Measurements from ENCODE around the gene HSPB6.
A peak's percentile ranks its signal among the peaks of the same experiment; 100 is the strongest.
"Not testable (repeated sequence)": the region's sequence is repeated elsewhere in the genome, so short reads cannot be mapped to it uniquely, and the experiment has no call there.

Gene HSPB6

DNA sequence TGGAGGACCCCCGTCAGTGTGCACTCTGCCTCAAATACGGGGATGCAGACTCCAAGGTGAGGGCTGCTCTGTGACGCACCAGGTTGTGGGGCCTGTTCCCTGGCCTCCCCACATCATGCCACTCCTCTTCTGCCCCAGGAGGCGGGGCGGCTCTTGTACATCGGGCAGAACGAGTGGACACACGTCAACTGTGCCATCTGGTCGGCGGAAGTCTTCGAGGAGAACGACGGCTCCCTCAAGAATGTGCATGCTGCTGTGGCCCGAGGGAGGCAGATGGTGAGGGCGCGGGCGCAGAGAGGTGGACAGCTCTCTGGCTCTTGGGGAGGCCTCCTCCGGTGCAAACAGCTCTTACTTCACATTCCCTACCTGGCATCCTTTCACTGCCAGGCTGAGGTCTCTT lies 27.8 kb downstream of the HSPB6 start:
- no peak for DNase-seq

DNA sequence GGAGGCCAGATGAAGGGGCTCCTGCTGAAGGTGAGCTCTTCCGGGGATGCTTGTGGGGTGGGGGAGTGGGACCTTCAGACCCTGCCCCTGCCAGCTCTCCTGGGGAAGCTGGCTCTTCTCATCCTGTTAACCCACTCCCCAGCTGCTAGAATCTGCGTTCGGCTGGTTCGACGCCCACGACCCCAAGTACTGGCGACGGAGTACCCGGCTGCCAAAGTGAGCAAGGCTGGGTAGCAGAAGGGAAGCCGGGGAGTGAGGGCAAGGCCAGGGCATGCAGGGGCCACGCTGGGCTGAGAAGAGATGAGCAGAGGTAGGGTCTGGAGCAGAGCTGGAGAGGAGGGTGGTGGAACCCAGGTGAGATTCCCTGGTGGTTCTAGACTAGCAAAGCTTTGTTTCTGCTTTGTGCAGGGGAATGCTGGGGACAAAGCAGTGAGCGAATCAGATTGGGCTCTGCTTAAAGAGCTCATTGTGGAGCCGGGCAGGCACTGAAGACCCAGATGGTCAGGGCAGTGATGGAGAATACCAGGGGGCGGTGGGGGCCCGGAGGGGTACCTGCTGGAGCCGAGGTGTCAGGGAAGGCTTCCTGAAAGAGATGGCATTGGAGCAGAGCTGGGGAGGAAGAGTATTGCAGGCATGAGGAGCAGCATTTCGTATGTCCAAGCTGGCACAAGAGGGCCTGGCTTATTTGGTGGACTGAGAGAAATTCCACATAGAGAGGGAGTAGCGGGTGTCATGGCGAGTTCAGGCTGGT lies 28.7 kb downstream of the HSPB6 start:
- no peak for DNase-seq

DNA sequence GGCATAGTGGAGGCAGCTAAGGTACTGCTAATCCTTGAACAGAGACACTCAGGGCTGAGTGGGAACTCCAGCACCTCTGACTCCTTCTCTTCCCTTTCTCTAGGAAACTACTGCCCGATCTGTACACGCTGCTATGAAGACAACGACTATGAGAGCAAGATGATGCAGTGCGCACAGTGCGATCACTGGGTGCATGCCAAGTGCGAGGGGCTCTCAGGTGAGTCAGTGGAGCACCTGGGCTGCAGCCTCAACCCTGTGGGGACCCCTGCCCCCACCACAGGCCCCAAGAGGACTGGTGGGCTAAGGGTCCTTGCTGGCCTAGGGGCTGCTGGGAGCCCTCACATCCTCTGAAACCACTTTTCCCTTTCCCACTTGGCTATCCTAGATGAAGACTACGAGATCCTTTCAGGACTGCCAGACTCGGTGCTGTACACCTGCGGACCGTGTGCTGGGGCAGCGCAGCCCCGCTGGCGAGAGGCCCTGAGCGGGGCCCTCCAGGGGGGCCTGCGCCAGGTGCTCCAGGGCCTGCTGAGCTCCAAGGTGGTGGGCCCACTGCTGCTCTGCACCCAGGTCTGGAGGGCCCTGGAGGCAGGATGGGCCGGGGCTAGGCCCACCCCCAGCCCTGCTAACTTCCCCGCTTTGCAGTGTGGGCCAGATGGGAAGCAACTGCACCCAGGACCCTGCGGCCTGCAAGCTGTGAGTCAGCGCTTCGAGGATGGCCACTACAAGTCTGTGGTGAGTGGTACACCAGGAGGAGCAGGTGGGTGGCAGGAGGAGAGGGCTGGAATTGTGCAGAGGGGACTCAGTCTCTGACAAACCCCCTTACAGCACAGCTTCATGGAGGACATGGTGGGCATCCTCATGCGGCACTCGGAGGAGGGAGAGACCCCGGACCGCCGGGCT lies 29.5 kb downstream of the HSPB6 start:
- no peak for DNase-seq

DNA sequence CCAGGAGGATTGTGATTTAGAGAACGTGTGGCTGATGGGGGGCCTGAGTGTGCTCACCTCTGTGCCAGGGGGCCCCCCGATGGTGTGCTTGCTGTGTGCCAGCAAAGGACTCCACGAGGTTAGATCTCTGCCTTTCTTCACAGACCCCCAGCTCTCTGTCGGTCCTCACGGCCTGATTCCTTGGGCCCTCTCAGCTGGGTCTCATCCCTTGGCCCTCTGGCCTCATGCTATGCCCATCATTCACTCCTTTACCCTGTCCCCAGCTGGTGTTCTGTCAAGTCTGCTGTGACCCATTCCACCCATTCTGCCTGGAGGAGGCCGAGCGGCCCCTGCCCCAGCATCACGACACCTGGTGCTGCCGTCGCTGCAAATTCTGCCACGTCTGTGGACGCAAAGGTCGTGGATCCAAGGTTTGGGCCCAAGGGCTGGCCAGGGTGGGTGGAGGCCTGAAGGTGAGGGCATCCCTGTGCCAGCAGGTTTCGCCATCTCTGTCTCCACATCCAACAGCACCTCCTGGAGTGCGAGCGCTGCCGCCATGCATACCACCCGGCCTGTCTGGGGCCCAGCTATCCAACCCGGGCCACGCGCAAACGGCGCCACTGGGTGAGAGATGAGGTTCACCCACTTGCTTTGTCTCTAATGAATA lies 31.5 kb downstream of the HSPB6 start:
- DNase-seq: no peak

DNA sequence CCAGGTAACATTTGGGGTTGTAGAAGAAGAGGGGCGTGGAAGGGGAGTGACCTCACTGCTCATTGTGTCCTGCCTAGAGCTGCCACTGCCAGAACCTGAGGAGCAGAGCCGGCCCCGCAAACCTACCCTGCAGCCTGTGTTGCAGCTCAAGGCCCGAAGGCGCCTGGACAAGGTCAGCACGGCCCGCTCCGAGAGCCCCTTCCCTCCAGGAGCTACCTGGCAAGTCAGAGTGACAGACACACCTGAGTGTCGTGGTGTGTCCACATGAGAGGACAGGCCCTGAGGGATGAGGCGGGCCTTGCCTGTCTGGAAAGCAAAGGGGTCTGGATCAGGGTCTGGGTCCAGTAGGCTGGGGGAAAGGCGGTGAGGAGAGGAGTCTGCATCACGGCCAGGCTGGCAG lies 32.3 kb downstream of the HSPB6 start:
- no peak for DNase-seq

DNA sequence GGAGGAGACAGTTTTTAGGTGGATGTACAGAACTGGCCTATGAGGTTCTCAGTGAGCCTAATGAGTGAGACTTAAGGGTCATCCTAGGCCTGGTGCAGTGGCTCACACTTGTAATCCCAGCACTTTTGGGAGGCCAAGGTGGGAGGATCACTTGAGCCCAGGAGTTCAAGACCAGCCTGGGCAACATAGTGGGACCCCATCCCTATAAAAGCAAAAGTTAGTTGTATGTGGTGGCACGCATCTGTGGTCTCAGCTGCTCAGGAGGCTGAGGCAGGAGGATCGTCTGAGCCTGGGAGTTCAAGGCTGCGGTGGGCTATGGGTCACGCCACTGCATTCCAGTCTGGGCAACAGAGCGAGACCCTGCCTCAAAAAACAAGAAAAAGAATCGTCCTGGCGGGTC lies 32.7 kb downstream of the HSPB6 start:
- DNase-seq: not testable (repeated sequence)

DNA sequence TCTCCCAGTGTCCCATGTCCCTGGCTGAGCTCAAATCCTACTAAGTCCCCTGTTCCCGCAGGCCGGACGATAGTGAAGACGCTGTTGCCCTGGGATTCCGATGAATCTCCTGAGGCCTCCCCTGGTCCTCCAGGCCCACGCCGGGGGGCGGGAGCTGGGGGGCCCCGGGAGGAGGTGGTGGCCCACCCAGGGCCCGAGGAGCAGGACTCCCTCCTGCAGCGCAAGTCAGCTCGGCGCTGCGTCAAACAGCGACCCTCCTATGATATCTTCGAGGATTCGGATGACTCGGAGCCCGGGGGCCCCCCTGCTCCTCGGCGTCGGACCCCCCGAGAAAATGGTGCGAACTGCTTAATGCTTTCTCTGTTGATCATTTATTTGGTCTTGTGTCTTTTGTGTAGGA lies 33.2 kb downstream of the HSPB6 start:
- no peak for DNase-seq

DNA sequence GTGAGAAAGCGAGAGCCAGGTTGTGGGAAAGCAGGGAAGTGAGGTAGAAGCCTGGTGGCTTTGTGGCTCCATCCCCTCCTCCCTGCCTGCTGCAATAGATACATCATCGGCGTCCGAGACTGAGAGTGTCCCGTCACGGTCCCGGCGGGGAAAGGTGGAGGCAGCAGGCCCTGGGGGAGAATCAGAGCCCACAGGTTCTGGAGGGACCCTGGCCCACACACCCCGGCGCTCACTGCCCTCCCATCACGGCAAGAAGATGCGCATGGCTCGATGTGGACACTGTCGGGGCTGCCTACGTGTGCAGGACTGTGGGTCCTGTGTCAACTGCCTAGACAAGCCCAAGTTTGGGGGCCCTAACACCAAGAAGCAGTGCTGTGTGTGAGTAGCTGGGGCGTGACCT lies 33.9 kb downstream of the HSPB6 start:
- no peak for DNase-seq

DNA sequence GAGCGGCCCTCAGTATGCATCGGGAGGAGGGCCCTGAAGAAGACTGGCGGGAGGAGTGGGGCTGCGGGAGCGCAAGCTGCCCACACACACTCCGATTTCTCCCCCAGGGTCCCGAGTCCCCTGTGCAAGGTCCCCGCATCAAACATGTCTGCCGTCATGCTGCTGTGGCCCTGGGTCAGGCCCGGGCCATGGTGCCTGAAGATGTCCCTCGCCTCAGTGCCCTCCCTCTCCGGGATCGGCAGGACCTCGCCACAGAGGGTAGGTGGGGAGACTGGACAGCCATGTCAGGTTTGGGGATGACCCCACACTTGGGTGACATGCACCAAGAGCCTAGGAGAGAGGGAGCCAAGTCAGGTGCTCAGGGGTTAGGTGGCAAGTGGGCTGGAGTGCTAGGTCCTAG lies 34.4 kb downstream of the HSPB6 start:
- no peak for DNase-seq

DNA sequence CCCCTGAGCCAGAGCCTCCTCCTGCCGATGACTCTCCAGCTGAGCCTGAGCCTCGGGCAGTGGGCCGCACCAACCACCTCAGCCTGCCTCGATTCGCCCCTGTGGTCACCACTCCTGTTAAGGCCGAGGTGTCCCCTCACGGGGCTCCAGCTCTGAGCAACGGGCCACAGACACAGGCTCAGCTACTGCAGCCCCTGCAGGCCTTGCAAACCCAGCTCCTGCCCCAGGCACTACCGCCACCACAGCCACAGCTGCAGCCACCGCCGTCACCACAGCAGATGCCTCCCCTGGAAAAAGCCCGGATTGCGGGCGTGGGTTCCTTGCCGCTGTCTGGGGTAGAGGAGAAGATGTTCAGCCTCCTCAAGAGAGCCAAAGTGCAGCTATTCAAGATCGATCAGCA lies 35.5 kb downstream of the HSPB6 start:
- DNase-seq: no peak

DNA sequence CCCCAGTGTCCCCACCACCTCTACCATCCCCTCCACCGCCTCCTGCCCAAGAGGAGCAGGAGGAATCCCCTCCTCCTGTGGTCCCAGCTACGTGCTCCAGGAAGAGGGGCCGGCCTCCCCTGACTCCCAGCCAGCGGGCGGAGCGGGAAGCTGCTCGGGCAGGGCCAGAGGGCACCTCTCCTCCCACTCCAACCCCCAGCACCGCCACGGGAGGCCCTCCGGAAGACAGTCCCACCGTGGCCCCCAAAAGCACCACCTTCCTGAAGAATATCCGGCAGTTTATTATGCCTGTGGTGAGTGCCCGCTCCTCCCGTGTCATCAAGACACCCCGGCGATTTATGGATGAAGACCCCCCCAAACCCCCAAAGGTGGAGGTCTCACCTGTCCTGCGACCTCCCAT lies 36.2 kb downstream of the HSPB6 start:
- DNase-seq: no peak

DNA sequence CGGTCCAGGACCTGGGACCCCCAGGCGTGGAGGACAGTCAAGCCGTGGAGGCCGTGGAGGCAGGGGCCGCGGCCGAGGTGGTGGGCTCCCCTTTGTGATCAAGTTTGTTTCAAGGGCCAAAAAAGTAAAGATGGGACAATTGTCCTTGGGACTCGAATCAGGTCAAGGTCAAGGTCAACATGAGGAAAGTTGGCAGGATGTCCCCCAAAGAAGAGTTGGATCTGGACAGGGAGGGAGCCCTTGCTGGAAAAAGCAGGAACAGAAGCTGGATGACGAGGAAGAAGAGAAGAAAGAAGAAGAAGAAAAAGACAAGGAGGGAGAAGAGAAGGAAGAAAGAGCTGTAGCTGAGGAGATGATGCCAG lies 36.7 kb downstream of the HSPB6 start:
- no peak for DNase-seq

DNA sequence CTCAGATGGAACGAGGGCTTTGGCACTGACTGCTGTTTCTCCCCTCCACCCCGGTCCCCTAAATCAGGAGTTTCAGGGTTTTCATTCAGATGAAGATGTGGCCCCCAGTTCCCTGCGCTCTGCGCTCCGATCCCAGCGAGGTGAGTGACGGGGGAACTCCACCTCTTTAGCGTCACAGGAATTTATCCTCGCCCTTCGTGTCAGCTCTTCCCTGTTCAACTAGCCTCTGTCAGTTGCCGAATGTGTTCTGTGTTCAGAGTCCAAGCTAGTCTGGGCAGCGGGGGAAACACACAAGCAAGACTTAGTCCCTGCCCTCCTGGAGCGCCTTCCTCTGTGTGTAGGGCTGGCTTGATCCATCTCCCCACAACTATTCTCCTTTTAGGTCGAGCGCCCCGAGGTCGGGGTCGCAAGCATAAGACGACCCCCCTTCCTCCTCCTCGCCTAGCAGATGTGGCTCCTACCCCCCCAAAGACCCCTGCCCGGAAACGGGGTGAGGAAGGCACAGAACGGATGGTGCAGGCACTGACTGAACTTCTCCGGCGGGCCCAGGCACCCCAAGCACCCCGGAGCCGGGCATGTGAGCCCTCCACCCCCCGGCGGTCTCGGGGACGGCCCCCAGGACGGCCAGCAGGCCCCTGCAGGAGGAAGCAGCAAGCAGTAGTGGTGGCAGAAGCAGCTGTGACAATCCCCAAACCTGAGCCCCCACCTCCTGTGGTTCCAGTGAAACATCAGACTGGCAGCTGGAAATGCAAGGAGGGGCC lies 37.2 kb downstream of the HSPB6 start:
- DNase-seq: no peak

DNA sequence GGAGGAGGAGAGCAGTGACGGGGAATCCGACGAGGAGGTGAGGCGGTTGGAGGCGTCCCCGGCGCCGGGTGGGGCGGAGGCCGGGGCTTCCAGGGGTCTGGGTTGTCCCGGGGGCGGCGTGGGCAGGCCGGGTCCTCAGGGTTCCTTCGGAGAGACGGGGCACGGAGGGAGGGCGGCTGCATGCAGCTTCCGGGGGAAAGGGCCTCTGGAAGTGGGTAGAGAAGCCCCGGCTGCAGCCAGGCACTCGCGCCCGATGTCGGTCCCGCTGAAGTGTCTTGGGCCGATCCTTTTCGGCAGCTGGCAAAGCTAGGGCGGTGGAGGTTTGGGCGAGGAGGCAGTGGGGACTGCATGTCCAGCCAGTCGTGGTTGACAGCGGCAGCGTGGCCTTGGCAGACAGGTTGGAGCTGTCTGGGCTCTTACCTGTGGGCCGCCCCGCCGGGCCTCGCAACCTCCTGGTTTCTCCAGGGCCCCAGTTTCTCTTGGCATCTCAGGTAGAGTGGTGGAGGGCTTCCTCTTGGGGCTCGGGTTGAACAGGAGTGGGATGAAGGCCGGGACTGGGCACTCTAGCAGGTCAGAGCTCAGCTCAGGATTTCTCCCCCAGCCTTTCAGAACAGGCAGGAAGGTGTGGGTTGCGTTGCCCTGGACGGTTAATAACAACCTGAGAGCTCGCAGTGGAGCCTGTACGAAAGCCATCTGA lies 38.3 kb downstream of the HSPB6 start:
- DNase-seq: no peak

DNA sequence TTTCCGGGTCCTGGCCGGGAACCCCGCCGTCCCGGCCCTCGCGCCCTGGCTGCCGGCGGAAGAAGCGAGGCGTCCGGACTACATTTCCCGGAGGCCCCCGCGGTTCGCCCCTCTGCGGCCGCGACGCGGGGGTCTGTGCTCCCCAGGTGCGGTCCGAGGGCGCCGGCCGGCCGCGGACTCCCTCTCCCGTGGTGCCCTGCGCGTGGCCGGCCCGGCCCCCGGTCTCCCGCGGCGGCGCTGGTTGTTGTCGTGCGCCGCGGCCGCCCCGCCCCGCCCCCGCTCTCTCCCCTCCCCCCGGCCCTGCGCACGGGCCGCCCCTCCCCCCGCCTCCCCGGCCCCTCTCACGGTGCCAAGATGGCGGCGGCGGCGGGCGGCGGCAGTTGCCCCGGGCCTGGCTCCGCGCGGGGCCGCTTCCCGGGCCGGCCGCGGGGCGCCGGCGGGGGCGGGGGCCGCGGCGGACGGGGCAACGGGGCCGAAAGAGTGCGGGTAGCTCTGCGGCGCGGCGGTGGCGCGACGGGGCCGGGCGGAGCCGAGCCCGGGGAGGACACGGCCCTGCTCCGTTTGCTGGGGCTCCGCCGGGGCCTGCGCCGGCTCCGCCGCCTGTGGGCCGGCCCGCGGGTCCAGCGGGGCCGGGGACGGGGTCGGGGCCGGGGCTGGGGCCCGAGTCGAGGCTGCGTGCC lies 39.0 kb downstream of the HSPB6 start, which contains the start of gene KMT2B:
Gene KMT2B, plus strand, starts transcription at position 339 of the 680 bp plus-strand sequence. Its CDS starts 16 bp downstream, at position 355.
- peak; percentile 97 for DNase-seq

DNA sequence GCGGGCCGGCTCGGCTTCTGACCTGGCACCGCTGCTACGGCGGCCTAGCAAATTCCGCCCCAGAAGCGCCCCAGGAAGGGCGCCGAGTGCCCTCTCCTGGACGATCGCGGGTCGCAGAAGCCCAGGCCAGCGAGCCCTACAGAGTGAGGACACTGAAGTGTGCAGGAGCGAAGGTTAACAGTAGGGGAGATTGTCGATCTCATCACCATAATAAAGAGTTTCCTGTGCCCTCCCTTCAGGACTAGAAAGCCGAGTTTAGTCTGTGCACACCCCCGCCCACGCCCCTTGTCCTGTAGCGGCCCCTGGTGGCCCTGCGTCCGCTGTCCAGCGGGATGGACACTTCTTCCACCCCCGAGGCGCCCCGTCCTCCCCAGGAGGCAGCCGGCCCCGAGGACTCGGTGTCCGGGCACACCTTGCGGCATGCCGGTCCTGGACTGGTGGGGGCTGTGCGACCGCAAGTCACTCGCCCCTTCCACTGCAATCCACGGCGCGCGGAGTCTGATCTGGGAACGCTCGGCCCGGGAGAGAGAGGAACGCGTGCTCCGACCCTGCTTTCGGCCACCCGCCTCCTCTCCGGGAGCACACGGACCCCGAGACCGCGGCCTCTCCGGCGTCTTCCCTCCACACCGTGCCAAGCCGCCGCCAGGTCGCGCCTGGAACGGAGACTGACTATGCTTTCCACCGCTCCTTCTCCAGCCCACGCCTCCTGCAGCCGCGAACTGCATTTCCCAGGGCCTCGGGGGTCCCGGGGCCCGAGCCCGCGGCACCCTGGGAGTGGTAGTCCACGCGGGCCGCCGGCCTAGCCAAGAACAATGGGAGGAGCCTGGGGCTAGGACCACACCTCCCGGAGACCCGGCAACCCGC lies 39.8 kb downstream of the HSPB6 start:
- peak; percentile 78 for DNase-seq

DNA sequence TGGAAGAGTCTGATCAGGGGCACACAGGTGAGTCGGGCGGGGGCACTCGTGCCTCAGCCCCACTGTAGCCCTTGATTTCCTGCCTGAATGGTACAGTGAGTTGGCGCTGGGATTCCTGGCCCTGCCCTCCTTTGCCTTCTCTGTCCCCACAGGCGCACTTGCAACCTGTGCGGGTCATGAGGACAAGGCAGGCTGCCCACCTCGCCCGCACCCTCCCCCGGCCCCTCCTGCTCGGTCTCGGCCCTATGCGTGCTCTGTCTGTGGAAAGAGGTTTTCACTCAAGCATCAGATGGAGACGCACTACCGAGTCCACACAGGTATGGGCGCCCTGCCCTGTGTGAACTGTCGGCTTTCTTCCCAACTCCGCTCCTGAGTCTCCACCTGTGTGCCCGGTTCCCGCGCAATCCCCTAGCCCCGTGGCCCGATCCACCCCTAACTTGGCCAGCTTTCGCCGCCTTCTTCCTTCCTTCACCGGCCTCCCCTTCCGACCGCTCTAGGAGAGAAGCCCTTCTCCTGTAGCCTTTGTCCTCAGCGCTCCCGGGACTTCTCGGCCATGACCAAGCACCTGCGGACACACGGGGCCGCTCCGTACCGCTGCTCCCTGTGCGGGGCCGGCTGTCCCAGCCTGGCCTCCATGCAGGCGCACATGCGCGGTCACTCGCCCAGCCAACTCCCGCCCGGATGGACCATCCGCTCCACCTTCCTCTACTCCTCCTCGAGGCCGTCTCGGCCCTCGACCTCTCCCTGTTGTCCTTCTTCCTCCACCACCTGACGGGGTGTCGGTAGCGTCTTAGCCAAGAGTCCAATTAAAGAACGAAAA lies 40.6 kb downstream of the HSPB6 start:
- DNase-seq: no peak

DNA sequence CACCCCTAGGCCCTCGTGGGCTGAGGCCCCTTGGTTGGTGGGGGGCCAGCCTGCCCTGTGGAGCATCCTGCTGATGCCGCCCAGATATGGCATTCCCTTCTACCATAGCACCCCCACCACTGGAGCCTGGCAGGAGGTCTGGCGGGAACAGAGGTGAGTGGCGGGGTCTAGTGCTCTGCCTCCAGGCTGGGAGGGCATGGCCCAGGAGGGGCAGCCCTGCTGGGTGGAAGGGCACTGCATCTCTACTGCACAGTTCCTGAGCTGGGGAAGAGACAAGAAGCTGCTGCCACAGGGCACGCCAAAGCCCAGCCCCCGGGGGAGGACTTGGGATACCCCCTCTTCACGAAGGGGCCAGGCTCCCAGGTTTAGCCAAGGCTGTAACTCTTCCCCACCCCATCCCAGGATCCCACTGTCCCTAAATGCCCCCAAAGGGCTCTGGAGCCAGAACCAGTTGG lies 41.4 kb downstream of the HSPB6 start:
- DNase-seq: no peak

DNA sequence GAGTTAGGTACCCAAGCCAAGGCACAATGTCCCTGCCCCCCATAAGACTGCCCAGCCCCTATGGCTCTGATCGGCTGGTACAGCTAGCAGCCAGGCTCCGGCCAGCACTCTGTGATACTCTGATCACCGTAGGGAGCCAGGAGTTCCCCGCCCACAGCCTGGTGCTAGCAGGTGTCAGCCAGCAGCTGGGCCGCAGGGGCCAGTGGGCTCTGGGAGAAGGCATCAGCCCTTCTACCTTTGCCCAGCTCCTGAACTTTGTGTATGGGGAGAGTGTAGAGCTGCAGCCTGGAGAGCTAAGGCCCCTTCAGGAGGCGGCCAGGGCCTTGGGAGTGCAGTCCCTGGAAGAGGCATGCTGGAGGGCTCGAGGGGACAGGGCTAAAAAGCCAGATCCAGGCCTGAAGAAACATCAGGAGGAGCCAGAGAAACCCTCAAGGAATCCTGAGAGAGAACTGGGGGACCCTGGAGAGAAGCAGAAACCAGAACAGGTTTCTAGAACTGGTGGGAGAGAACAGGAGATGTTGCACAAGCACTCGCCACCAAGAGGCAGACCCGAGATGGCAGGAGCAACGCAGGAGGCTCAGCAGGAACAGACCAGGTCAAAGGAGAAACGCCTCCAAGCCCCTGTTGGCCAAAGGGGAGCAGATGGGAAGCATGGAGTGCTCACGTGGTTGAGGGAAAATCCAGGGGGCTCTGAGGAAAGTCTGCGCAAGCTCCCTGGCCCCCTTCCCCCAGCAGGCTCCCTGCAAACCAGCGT lies 42.1 kb downstream of the HSPB6 start:
- DNase-seq: no peak

All from fibroblast of skin of right quadriceps (primary cell).